ENCODE measurements around the gene RAB28.

The RAB28 gene

DNA sequence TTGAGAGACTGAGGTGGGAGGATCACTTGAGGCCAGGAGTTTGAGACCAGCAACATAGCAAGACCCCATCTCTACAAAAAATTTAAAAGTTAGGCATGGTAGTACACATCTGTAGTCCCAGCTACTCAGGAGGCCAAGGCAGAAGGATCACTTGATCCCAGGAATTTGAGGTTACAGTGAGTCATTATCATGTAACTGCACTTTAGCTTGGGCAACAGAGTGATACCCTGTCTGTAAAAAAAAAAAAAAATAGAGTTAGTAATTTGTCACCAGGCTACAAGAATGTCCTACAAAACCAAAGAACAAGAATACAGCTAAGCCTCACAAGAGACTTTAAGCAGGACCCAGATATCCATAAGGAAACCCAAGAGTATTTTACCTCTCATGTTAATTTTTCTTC, 27.0 kb upstream of the RAB28 start:
- no peak for DNase-seq (ENCODE audit: low read depth in 4 of 4, low spot score in 1 of 4)

DNA sequence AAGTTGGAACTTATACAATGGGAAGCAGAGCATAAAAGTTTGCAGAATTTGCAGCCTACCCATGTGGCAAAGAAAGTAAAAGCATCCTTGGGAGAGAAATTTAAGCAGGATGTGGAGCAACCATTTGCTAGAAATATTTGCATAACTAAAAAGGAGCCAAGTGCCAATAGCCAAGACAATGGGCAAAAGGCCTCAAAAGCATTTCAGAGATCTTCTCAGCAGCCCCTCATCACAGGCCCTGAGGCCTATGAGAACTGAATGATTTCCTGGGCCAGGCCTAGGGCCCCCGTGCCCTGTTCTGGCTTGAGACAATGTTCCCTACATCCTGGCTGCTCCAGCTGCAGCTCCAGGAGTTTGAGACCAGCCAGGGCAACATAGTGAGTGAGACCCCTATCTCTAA, 25.3 kb upstream of the RAB28 start:
- no peak for DNase-seq (ENCODE audit: low read depth in 4 of 4, low spot score in 1 of 4)

DNA sequence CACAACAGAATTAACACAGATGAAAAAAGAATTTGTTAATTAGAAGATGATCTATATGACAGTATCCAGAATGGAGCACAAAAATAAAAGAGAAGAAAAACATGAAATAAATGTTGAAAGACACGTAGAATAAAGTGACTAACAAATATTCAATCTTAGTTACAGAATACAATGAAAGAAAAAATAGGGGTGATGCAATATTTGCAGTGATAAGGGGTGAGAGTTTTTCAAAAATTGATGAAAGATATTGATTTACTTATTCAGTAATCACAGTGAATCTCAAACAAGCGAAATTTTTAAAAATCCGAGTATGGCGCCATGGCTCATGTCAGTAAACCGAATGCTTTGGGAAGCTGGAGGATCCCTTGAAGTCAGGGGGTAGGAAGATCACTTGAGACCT, 20.2 kb upstream of the RAB28 start:
- DNase-seq (ENCODE audit: low read depth in 4 of 4, low spot score in 1 of 4), result no peak

DNA sequence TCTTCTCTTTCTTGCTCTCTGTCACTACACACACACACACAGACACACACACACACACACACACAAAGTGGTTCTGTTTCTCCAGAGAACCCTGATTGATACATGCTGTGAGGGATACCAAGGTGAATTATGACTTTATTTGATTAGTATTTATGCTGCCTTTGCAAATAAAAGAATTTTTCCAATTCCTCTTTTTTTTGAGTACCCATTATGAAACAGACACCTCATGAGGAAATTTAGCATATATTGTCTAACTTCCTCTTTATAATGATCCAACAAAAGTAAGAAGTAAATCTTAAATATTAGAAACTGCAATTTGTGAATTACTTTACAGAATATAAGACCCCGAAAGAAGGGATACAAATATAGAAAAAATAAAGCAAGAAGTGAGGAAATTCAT, 14.3 kb upstream of the RAB28 start:
- DNase-seq (ENCODE audit: low read depth in 4 of 4, low spot score in 1 of 4), result no peak

DNA sequence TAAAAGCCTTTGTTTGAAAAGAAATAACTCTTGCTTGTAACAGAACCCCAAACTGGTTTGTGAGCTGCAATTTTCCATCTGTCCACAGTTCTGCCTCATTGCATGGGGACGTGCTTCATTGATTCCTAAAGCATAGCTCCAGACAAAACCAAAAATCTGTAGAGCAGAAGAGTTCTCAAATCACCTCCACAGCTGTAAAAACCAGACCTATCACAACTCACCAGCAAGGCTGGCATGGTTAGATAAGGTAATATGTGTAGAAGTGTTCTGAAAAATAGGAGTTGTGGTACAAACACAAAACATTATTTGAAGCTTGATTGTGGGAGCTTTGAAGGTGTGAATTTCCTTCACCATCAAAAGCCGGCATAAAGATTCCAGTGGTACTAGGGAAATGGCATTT, 12.5 kb upstream of the RAB28 start:
- no peak for DNase-seq (ENCODE audit: low read depth in 4 of 4, low spot score in 1 of 4)

DNA sequence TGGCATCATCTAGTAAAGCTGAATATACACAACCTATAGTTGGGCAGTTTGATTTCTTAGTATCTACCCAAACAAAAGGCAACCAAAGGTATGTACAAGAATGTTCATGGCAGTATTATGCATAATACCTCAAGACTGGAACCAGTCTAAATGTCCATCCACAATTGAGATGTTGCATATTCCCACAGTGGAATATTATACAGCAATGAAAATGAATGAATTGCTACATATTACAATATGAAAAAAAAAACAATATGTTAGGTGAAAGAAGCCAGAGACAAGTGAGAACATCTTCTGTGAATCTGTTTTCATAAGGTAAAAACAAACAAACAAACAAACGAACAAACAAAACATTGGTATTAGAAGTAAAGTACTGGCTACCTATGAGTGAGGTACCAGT, 11.6 kb upstream of the RAB28 start:
- DNase-seq (ENCODE audit: low read depth in 4 of 4, low spot score in 1 of 4), result no peak

DNA sequence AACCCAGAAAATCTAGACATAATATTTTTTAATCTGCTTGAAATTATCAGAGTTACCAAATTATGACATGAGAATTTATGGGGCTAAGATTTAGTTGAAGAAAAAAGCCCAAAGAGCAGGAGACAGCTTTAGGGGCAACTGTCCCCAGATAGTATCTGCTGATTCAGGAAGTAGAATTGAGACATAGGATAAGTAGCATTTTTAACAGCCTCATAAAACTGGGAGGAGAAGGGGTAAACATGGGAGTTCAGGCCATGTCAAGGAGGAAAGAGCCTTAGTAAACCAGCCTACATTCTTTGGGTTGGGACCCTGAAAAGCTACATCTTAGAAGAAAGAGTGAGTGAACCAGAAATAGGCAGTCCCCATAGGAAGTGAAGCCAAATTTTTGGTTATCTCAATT, 9.7 kb upstream of the RAB28 start:
- no peak for DNase-seq (ENCODE audit: low read depth in 4 of 4, low spot score in 1 of 4)

DNA sequence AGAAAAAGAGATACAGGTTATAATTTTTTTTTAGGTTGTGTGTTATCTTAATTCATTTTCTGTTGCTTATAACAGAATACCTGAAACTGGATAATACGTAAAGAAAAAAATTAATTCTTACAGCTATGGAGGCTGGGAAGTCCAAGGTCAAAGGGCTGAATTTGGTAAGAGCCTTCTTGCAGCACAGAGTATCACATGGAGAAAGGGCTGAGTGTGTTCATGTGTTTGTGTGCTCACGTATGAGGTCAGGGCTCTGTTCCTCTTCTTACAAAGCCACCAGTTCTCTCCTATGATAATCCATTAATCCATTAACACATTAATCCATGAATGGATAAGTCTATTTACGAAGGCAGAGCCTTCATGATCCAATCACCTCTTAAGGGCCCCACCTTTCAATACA, 8.6 kb upstream of the RAB28 start:
- no peak for DNase-seq (ENCODE audit: low read depth in 4 of 4, low spot score in 1 of 4)

DNA sequence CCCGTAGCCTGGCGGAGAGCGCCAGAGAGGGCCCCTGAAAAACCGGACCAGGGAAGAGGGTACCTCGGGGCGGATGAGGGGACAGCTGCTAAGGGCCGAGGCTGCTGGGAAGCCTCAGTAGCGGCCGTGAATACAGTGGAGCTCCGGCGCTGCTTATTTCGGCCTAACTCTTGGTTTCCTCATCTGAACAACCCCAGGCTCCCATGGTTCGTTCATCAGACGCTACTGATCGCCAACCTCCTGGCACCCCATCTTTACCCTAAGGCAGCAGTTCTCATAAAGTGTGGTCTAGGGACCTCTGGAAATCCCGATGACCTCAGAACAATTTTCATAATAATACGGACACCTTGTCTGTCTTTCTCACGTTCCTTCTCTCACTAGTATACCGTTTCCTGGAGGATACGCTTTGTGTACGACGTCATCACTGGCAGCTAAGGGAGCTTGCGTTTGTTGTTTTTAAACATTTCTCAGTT, 645 bp upstream of the RAB28 start:
- DNase-seq (ENCODE audit: low read depth in 4 of 4, low spot score in 1 of 4), result no peak

DNA sequence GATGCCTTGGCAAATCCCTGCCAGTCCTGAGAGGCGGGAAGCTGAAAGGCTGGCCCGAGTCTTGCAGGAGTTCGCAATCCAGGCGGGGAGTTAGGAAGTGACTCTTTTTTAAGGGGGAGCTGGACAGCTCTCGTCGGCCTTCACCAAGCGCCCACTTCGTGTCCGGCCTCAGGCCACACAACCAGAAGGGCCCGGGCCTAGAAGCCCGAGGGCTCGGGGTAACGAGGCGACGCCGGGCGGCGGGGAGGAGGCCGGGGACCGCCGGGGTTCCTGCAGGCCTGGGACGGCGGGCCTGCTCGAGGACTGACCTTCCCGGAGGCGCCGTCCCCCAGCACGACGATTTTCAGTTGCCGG, 395 bp downstream of the RAB28 start:
- DNase-seq (ENCODE audit: low read depth in 4 of 4, low spot score in 1 of 4), result peak in 1 of 4 experiments; percentile 2

DNA sequence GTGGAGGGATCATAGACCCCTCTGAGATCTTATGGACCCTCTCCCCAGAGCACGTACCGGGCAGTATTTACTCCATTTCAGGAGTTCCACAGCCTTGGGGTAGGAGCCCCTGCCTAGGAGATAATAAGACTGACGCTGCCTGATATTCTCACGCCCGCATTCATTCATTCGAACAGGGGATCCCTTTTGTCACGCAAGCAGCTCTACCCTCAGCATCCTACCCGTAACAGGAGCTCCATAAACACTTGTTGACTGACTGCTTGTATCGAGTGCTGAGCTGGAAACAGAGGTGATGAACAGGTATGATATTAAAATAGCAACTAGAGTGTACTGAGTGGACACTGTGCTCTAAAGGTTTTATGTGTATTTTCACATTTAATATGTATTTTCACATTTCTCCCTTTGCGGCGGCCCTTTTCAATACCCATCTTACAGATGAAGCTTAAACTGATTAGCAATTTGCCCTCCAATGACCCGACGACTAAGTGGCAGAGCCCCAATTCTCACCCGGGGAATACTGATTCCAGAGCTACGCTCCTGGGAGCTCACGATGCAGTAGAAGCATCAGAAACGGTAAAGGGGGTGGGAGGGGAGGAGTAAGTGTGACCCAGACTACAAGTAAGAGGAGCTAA, 888 bp downstream of the RAB28 start:
- no peak for DNase-seq (ENCODE audit: low read depth in 4 of 4, low spot score in 1 of 4)

DNA sequence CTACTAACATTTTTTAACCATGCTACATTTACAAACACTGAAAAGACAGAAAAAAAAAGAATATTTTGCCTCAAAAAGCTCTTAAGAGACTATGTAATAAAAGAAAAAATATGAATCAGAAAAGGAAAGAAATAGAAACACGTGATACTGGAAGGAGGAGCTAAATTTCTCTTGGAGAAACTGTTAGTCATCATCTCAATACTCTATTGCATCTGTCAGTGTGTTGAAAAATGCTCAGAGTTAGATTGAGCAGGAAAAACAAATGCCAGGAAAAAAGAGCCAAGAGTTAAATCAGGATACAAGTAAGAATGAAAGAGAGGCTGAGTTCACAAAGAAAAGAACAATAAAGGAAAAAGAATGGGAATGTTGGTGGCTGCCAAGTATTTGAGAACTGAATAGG, 2.6 kb downstream of the RAB28 start:
- no peak for DNase-seq (ENCODE audit: low read depth in 4 of 4, low spot score in 1 of 4)

DNA sequence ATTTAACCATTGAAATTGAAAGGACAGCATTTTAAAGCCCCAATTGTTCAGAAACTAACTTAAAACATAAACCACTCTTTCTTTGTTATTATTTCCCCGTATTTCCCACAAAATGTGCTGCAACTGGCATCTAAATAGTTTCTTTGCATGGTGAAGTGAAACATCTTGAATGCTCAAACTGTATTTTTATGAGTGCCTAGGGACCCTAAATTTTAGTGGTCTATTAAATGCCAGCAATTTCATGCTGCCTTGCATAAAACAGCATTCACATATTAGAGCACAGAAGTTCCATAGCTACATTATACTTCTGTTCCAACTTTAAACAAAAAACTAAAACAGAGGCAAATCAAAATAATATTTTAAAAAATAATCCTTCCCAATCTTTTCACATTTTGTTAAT, 5.4 kb downstream of the RAB28 start:
- no peak for DNase-seq (ENCODE audit: low read depth in 4 of 4, low spot score in 1 of 4)

DNA sequence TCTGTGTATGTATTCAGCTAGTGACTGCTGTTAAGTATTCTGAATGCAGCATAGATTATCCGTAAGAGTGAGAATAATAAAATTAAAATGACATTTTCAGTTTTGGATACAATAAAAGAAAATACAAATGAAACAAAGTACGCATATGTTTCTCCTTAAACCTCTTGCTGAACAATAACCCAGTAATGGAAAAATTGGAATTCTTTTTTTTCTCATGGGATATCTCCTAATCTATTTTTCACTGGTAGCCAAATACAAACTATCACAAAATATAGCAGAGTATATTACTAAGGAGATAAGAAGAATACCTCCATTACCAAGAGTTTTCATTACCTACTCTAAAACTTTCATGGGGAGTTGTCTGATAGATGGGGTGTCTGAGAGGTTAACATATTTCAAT, 6.0 kb downstream of the RAB28 start:
- DNase-seq (ENCODE audit: low read depth in 4 of 4, low spot score in 1 of 4), result no peak

DNA sequence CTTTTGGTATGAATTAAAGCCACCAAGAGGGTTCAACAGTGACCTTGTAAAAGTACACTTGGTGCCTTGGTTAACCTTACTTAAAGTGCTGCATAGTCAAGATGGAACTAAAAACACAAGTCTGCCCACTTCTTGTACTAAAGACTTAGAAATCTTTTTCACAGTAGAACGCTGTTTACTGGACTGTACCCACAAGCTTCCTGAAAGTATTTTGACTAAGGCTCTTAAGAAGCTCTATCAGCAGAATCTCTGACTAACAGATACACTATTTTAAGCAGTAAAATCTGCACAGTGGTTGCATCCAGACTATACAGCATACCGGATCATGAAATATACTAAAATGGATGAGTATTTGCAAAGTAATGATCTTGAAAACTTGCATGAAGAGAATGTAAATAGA, 7.2 kb downstream of the RAB28 start:
- DNase-seq (ENCODE audit: low read depth in 4 of 4, low spot score in 1 of 4), result no peak

DNA sequence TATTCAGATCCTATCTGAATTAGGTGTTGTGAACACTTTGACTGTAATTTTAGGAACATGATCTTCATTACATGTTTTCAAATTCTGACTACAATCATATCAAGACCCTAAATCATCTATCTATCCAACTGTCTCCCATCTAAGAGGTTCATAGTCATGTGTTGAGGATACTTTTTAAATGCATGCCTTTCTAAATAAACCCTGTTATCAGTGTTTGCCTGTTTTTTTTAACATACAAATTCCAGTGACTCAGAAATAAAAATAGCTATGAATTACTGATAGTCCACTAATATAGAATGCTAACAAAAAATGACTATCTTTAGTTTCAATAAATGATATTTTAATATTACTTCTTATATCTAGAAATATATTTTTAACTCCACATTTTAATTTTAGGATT, 8.0 kb downstream of the RAB28 start:
- DNase-seq (ENCODE audit: low read depth in 4 of 4, low spot score in 1 of 4), result no peak

DNA sequence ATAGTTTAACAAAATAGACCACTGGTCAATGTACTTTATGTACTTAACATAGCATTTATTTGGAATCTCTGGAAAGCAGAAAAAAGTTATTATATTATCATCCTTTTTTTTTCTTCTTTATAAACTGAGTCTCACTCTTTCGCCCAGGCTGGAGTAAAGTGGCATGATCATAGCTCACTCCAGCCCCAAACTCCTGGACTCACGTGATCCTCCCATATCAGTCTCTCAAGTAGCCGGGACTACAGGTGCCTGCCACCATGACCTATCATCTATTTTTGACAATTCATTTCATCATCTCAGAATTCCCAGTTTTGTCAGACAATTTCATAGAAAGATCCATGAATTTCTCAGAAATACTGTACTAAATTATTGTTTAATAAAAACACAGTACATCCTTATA, 12.7 kb downstream of the RAB28 start:
- no peak for DNase-seq (ENCODE audit: low read depth in 4 of 4, low spot score in 1 of 4)

DNA sequence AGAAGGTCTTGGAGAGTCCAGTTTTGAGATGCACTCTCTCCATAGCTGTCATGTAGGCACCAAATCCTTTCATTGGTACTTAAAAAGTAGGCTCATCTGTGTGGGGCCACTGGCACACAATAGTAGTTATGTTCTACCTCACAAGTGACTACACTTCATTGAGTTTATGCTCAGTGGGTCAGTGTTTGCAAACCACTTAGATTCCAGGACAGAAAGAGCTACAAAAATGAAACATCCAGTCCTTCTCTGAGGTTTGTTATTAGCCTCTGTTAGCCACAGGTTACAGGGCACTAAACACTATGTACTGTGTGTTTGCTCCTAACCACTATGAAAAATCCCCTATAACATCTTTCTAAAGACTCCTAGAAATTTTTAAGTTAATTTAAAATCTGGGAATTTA, 13.8 kb downstream of the RAB28 start:
- no peak for DNase-seq (ENCODE audit: low read depth in 4 of 4, low spot score in 1 of 4)

DNA sequence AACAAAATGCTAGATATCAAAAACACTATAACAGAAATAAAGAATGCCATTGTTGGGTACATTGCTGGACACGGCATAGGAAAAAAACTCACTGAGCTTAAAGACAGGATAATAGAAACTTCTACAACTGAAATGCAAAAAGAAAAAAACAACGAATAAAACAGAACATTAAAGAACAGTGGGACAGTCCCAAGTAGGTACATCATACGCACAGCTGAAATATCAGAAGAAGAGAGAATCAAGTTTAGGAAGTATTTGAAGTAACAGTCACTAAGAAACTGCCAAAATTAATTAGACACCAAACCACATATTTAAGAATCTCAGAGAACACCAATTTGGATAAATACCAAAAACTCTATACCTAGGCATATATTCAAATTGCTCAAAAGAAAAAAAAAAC, 19.2 kb downstream of the RAB28 start:
- no peak for DNase-seq (ENCODE audit: low read depth in 4 of 4, low spot score in 1 of 4)

DNA sequence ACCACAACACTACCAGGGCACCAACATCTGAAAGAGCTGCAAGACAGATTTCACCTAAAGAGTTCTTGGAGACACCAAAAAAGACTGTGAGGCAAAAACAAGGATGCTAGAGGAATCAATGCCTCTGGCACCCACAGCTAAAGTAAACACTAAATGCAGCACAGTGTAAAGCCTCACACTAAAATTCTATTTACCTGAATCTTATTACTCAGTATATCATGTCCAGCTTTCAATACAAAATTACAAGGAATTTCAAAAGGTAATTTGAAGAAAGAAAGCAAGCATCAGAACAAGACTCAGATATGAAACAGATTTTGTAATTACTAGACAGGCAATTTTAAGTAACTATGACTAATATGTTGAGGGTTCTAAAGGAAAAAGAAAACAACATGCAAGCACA, 19.6 kb downstream of the RAB28 start:
- no peak for DNase-seq (ENCODE audit: low read depth in 4 of 4, low spot score in 1 of 4)

DNA sequence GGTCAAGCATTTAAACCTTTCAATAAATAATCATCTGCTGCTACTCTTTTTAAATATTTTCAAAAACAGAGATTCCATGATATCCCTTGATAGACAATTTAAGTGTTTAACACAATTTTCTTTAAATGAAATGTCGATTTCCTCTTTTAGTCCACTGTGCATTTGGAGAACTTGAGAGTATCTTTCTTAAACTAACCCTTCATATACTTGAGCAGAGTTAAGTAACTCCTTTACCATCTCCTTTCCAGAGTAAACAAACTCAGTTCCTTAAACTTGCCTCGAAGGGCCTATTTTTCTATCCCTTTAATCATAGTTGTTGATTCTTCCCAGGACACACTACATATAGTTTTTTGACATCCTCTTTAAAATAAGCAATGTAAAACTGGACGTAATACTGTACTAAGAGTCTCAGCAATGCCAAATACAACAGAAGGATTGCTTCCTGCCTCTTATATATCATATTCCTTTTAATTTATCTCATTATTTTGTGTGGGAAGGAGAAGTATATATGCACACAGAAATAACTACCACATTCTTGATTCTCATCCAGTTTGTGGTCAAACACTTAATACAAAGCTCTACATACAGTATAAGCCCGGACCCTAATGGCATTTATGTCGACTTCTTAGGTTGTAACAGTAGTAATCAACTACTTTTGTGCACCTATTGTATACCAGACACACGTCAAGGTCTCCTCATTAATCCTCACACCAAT, 22.8 kb downstream of the RAB28 start:
- no peak for DNase-seq (ENCODE audit: low read depth in 4 of 4, low spot score in 1 of 4)

DNA sequence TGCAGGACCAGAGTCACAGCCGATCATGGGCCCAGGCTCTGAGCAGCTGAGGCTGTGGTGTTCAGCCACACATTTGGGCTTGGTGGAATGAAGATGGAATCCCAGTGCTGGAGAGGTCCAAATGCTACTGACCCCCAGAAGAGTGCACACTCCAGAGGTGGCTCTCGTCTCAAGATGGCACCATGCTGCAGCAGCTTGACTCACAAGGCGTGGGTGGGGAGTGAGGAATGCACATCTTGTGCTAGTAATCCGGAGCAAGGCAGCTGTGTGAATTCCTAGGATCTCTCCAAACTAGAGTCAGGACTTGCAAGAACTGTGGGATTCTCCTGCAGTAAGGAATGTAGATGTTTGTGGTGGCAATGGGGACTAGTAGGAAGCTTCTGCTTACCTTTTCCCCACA, 28.7 kb downstream of the RAB28 start:
- DNase-seq (ENCODE audit: low read depth in 4 of 4, low spot score in 1 of 4), result no peak

DNA sequence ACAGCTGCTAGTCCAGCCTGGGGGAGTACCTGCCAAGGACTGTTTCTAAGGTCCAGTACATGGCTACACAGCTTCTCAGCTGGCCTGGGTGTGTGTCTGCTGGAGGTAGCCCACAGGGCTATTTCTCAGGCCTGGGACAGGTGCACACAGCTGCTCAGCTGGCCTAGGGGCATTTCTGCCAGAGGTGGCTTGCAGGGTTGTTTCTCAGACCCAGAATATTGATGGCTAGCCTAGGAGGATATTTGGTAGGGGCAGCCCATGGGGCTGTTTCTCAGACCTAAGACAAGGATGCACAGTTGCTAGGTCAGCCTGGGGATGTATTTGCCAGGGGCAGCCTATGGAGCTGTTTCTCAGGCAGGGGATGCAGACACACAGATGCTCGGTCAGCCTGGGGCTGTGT, 29.4 kb downstream of the RAB28 start:
- DNase-seq (ENCODE audit: low read depth in 4 of 4, low spot score in 1 of 4), result no peak

All from stimulated activated CD4-positive, alpha-beta T cell treated with anti-CD3 and anti-CD28 coated beads, Interleukin-1b, Interleukin-23, amount 100 ng/mL, for 24 hours (primary cell).